ENCODE measurements around the gene USP6.

DNA sequence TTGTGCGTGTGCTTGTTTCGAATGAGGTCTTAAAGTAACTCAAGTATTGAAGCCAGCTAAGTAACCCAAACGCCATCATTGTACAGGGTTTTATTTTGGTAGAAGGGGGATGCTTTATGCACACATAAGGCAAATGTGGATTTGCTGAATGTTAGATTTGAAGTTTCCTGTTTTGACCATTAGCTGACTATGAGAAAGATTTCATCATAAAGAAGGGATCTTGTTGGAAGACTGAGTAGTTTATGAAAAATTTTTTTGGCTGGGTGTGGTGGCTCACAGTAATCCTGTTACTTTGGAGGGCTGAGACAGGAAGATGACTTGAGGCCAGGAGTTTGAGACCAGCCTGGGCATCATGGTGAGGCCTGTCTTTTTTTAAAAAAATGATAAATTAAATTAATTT, 47.6 kb upstream of the USP6 start:
- TF ChIP-seq POLR2A (IDR thresholded peaks at IDR 0.05; ENCODE audit: low read depth, low read length) (no peak), GABPA (IDR thresholded peaks at IDR 0.05; ENCODE audit: low read depth) (no peak), SMC3 (IDR thresholded peaks at IDR 0.05; ENCODE audit: borderline replicate concordance, low read length) (no peak), ZZZ3 (IDR thresholded peaks at IDR 0.05; ENCODE audit: control insufficient read depth, insufficient read length, low read depth) (no peak), ZNF24 (IDR thresholded peaks at IDR 0.05) (no peak), FOS (IDR thresholded peaks at IDR 0.05; ENCODE audit: borderline replicate concordance, extremely low read depth, insufficient read length) (no peak)
- TF ChIP-seq, protein P1, sequence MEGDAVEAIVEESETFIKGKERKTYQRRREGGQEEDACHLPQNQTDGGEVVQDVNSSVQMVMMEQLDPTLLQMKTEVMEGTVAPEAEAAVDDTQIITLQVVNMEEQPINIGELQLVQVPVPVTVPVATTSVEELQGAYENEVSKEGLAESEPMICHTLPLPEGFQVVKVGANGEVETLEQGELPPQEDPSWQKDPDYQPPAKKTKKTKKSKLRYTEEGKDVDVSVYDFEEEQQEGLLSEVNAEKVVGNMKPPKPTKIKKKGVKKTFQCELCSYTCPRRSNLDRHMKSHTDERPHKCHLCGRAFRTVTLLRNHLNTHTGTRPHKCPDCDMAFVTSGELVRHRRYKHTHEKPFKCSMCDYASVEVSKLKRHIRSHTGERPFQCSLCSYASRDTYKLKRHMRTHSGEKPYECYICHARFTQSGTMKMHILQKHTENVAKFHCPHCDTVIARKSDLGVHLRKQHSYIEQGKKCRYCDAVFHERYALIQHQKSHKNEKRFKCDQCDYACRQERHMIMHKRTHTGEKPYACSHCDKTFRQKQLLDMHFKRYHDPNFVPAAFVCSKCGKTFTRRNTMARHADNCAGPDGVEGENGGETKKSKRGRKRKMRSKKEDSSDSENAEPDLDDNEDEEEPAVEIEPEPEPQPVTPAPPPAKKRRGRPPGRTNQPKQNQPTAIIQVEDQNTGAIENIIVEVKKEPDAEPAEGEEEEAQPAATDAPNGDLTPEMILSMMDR (IDR thresholded peaks at IDR 0.05 in 2 of 3, conservative IDR thresholded peaks at IDR 0.05 in 1 of 3; ENCODE audit: control insufficient read depth in 2 of 3, extremely low read depth in 1 of 3, insufficient read depth in 1 of 3, low read depth in 3 of 3, low read length in 3 of 3) = no peak
- TF ChIP-seq, protein P2, sequence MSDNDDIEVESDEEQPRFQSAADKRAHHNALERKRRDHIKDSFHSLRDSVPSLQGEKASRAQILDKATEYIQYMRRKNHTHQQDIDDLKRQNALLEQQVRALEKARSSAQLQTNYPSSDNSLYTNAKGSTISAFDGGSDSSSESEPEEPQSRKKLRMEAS (IDR thresholded peaks at IDR 0.05; ENCODE audit: low read depth, low read length) = no peak

Data from GM12878 (cell line).